SK-N-SH treated with all-trans-retinoic acid at 6 μM for 48 hours (cell line): ENCODE data around the gene RGMA.

Source experiments
- PATZ1 ChIP-seq: fragments of 250-450 bp; sonication (Bioruptor Pico); IDR thresholded peaks from 2 replicates; pipeline ENCODE4 v1.8.0; 2020; ENCODE audit warnings: mild to moderate bottlenecking, moderate library complexity, borderline replicate concordance
- TCF4 ChIP-seq: fragments of 250-450 bp; sonication (Bioruptor Pico); IDR thresholded peaks from 2 replicates; pipeline ENCODE4 v1.8.0; 2021; ENCODE audit warnings: mild to moderate bottlenecking, moderate library complexity, borderline replicate concordance
- ZC3H10 ChIP-seq: fragments of 250-450 bp; sonication (Bioruptor Pico); IDR thresholded peaks from 2 replicates; pipeline ENCODE4 v1.5.1; 2021; ENCODE audit warnings: mild to moderate bottlenecking, moderate library complexity
- ZFP30 ChIP-seq: fragments of 450-650 bp; formaldehyde crosslinking; IDR thresholded peaks from 2 replicates; pipeline ENCODE4 v1.5.0; 2022; ENCODE audit warnings: mild to moderate bottlenecking, moderate library complexity
- ZNF70 ChIP-seq: fragments of 450-650 bp; formaldehyde crosslinking; IDR thresholded peaks from 2 replicates; pipeline ENCODE4 v1.5.0; 2020; ENCODE audit warnings: mild to moderate bottlenecking, moderate library complexity
- TF ChIP-seq, protein P1 (sequence below): fragments of 250-450 bp; sonication (Bioruptor Pico); IDR thresholded peaks from 2 replicates; pipeline ENCODE4 v1.5.1; 2020; ENCODE audit warnings: low read depth, mild to moderate bottlenecking, moderate library complexity

DNA sequence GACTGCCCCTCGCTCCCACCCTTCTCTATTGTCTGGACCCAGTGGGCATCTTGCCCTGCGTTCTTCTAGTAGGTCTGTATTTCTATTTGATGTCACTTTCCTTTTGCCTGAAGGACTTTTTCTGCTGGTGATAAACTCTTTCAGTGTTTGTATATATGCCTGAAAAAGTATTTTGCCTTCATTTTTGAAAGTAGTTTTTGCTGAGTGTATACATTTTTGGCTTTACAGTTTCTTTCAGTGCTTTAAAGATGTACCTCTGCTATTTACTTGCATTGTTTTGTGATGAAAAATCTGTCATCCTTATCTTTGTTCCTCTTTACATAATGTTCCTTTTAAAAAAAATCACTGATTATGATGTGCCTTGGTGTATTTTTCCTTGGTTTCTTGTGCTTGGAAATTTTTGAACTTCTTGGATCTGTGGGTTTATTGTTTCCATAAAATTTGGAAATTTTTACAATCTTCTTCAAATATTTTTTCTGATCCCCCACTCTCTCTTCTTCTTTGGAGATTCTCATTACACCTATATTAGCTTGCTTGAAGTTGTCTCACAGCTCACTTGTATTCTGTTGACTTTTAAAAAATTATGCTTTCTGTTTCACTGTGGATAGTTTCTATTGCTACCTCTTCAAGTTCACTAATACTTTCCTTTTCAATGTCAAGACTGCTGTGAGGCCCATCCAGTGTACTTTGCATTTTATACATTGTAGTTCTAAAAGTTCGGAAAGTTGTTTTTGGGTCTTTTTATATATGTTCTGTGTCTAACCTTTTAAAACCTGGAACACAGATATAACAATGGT is 67.8 kb downstream of the RGMA start:
- TF ChIP-seq ZNF70 (CRISPR knock-in tag) (no peak), ZC3H10 (CRISPR knock-in tag) (no peak), TCF4 (CRISPR knock-in tag) (no peak), ZFP30 (CRISPR knock-in tag) (no peak), PATZ1 (no peak)
- TF ChIP-seq, protein P1, sequence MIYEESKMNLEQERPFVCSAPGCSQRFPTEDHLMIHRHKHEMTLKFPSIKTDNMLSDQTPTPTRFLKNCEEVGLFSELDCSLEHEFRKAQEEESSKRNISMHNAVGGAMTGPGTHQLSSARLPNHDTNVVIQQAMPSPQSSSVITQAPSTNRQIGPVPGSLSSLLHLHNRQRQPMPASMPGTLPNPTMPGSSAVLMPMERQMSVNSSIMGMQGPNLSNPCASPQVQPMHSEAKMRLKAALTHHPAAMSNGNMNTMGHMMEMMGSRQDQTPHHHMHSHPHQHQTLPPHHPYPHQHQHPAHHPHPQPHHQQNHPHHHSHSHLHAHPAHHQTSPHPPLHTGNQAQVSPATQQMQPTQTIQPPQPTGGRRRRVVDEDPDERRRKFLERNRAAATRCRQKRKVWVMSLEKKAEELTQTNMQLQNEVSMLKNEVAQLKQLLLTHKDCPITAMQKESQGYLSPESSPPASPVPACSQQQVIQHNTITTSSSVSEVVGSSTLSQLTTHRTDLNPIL (CRISPR knock-in tag): no peak
